ENCODE measurements around the gene PRPH.
"Not testable (repeated sequence)": the region's sequence is repeated elsewhere in the genome, so short reads cannot be mapped to it uniquely, and the experiment has no call there.

PRPH gene

DNA sequence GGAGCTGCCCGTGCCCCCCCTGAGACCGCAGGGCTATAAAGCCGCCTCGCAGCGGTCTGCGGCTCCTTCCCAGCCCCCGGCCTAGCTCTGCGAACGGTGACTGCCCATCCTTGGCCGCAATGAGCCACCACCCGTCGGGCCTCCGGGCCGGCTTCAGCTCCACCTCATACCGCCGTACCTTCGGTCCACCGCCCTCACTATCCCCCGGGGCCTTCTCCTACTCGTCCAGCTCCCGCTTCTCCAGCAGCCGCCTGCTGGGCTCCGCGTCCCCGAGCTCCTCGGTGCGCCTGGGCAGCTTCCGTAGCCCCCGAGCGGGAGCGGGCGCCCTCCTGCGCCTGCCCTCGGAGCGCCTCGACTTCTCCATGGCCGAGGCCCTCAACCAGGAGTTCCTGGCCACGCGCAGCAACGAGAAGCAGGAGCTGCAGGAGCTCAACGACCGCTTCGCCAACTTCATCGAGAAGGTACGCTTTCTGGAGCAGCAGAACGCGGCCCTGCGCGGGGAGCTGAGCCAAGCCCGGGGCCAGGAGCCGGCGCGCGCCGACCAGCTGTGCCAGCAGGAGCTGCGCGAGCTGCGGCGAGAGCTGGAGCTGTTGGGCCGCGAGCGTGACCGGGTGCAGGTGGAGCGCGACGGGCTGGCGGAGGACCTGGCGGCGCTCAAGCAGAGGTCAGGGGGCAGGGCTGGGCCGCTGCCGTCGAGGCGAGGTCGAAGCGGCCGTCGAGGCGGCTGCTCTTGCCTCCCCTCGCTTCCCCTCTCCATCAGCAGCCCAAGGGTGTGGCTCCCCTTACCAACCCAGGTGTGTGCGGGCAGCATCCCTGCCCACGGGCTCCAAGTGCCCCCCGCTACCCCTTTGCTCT lies at the start of gene PRPH:
Gene PRPH, plus strand, starts transcription at position 66 of the 855 bp plus-strand sequence. Its CDS starts 54 bp downstream, at position 120.
- H3K4me3 ChIP-seq (replicated peaks in 1 of 2; ENCODE audit: low read depth in 2 of 2, low read length in 2 of 2): no peak within 1 kb of the TSS
- TF ChIP-seq, protein P1, sequence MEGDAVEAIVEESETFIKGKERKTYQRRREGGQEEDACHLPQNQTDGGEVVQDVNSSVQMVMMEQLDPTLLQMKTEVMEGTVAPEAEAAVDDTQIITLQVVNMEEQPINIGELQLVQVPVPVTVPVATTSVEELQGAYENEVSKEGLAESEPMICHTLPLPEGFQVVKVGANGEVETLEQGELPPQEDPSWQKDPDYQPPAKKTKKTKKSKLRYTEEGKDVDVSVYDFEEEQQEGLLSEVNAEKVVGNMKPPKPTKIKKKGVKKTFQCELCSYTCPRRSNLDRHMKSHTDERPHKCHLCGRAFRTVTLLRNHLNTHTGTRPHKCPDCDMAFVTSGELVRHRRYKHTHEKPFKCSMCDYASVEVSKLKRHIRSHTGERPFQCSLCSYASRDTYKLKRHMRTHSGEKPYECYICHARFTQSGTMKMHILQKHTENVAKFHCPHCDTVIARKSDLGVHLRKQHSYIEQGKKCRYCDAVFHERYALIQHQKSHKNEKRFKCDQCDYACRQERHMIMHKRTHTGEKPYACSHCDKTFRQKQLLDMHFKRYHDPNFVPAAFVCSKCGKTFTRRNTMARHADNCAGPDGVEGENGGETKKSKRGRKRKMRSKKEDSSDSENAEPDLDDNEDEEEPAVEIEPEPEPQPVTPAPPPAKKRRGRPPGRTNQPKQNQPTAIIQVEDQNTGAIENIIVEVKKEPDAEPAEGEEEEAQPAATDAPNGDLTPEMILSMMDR (IDR thresholded peaks at IDR 0.05; ENCODE audit: low read depth, low read length): no peak
- DNase-seq (ENCODE audit: low read depth in 2 of 2): no peak

- DNase-seq (ENCODE audit: low read depth in 2 of 2): no peak
- TF ChIP-seq, protein P1 (IDR thresholded peaks at IDR 0.05; ENCODE audit: low read depth, low read length): no peak
- no peak overlapping the region for H3K4me3 ChIP-seq (replicated peaks in 1 of 2; ENCODE audit: low read depth in 2 of 2, low read length in 2 of 2)
Observed at GRCh38 chr12:49251357-49251756, 43.6 kb upstream of the PRPH start.

DNA sequence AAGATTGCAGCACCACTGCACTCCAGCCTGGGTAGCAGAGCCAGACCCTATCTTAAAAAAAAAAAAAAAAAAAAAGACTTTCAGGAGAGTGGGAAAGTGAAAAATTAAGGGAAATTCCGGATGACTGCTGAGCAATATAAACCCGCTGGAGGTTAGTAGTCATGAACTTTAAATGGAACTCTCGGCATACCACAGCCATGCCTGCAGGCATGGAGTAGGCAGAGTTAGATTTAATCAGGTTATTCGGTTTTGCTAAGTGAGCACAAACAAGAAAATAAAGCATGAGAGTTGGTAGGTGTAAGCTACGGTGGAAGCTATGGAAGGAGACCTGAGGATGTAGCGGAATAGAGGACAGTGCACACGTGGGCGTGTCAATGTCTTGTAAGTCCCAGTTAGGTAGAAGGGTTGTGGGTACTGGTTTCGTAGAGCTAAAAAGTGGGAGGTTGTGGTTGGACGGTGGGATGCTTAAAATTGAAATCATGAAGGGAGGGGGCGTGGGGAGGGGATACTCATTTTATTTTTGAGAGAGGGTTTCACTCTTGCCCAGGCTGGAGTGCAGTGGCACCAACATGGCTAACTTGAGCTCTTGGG lies 41.8 kb upstream of the PRPH start:
- TF ChIP-seq, protein P1 (IDR thresholded peaks at IDR 0.05; ENCODE audit: low read depth, low read length): no peak
- no peak for DNase-seq (ENCODE audit: low read depth in 2 of 2)
- no peak overlapping the region for H3K4me3 ChIP-seq (replicated peaks in 1 of 2; ENCODE audit: low read depth in 2 of 2, low read length in 2 of 2)

DNA sequence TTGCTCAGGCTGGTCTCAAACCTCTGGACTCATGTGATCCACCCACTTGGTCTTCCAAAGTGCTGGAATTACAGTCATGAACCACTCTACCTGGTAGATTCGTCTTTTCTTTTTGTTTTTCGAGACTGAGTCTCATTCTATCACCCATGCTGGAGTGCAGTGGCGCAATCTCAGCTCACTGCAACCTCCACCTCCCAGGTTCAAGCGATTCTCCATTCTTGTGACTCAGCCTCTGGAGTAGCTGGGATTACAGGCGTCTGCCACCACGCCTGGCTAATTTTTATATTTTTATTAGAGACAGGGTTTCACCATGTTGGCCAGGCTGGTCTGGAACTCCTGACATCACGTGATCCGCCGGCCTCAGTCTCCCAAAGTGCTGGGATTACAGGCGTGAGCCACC lies 39.5 kb upstream of the PRPH start:
- H3K4me3 ChIP-seq (replicated peaks in 1 of 2; ENCODE audit: low read depth in 2 of 2, low read length in 2 of 2); DNase-seq (ENCODE audit: low read depth in 2 of 2): not testable (repeated sequence)

- TF ChIP-seq, protein P1 (IDR thresholded peaks at IDR 0.05; ENCODE audit: low read depth, low read length): no peak
- no peak overlapping the region for H3K4me3 ChIP-seq (replicated peaks in 1 of 2; ENCODE audit: low read depth in 2 of 2, low read length in 2 of 2)
- no peak for DNase-seq (ENCODE audit: low read depth in 2 of 2)
Observed at GRCh38 chr12:49255857-49256637, 38.9 kb upstream of the PRPH start.

DNA sequence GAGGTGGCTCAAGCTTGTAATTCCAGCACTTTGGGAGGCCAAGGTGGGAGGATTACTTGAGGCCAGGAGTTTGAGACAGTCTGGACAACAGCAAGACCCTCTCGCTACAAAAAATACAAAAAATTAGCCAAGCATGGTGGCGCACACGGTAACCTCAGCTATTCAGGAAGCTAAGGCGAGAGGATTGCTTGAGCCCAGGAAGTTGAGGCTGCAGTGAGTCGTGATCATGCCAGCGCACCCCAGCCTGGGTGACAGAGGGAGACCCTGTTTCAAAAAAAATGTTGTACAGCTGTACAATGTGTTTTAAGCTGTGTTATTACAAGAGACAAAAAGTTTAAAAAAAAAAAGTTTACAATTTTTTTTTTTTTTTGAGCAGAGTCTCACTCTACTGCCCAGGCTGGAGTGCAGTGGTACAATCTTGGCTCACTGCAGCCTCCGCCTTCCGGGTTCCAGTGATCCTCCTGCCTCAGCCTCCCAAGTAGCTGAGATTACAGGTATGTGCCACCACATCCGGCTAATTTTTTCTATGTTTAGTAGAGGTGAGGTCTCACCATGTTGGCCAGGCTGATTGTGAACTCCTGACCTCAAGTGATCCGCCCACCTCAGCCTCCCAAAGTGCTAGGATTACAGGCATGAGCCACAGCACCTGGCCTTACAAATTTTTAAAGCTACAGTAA lies 37.3 kb upstream of the PRPH start:
- H3K4me3 ChIP-seq (replicated peaks in 1 of 2; ENCODE audit: low read depth in 2 of 2, low read length in 2 of 2): not testable (repeated sequence)

DNA sequence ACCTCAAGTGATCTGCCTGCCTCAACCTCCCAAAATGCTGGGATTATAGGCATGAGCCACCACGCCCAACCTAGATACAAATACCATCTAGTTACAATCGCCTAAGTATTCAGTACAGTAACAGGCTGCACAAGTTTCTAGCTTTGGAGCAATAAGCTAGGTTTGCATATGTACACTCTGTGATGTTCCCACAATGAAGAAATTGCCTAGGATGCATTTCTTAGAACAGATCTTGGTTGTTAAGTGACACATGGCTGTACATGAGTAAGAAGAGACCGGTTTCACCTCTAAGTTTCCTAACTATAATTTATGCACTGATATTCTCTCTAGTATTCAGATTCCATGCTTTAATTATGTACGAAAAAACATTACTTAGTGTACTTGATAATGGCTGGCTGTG lies 35.5 kb upstream of the PRPH start:
- H3K4me3 ChIP-seq (replicated peaks in 1 of 2; ENCODE audit: low read depth in 2 of 2, low read length in 2 of 2): no peak overlapping the region
- TF ChIP-seq, protein P1 (IDR thresholded peaks at IDR 0.05; ENCODE audit: low read depth, low read length): no peak
- DNase-seq (ENCODE audit: low read depth in 2 of 2): no peak

More for the DNA sequence above, 37.3 kb upstream of the PRPH start:
- not testable (repeated sequence) for DNase-seq (ENCODE audit: low read depth in 2 of 2)
